Measurements from ENCODE around the gene CCDC50. TPM values are rescaled to one million over a fixed set of nuclear protein-coding genes. Genes with fewer than 3 reads are reported as not detected.

The CCDC50 gene
- total RNA-seq, 1 experiment from 2014 or later, result 80.9 TPM

DNA sequence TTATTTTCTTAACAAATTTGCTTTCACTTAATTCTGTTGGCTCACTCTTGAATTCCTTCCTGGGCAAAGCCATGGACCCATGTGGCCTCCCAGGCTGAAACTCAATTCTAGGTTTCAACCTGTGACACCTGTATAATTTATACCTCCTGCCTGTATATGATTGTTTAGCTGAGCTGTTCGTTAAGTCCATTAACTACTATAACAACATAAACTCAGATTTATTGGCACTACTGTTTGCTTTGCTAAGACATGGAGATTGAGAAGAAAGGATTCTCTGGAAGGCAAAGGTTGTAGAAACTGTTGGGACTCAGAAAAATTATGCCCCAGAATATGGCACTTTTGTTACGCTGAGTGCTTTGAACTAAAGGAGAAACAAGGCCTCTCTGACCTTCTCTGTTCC is 26.7 kb upstream of the CCDC50 start:
- Histone ChIP-seq H3K27me3 (ENCODE audit: low read length) (no peaks in the 10 kb centered on the region), H3F3A (ENCODE audit: low read length, unreplicated experiment) (no peaks in the 10 kb centered on the region), H3K4me1 (ENCODE audit: insufficient read depth, low read length) (no peaks in the 10 kb centered on the region), H3K79me2 (ENCODE audit: low read length) (no peaks in the 10 kb centered on the region), H3K9me2 (replicated peaks; ENCODE audit: low read length) (no peaks in the 10 kb centered on the region), H4K20me1 (ENCODE audit: low read length) (no peaks in the 10 kb centered on the region), H3K4me3 (ENCODE audit: low read length) (no peak overlapping the region), H3K9ac (ENCODE audit: low read length) (no peak overlapping the region), H2AFZ (ENCODE audit: low read length) (no peak overlapping the region), H3K4me2 (ENCODE audit: low read length) (no peak overlapping the region), H3K27ac (ENCODE audit: low read length) (no peak overlapping the region), H3K36me3 (ENCODE audit: low read depth, low read length) (no peaks in the 10 kb centered on the region), H3K9me3 (ENCODE audit: low read length) (no peaks in the 10 kb centered on the region)
- ChIA-PET CTCF (no interaction called here), POLR2A (ENCODE audit: unreplicated experiment) (no interaction called here)
- ATAC-seq (no peak; the same call in 1 of the 2 replicates), DNase-seq (no peak)
- BruUV-seq (replicated peaks), result no TSS peak
- intact Hi-C loops (cut with micrococcal nuclease), result no loop called here
- no peak for TF ChIP-seq EZH2 (IDR thresholded peaks at IDR 0.05; ENCODE audit: low read length, unreplicated experiment)
- no peak for TF ChIP-seq EZH2phosphoT487 (IDR thresholded peaks at IDR 0.05; ENCODE audit: borderline replicate concordance, low read length)
- TF ChIP-seq, protein P1, sequence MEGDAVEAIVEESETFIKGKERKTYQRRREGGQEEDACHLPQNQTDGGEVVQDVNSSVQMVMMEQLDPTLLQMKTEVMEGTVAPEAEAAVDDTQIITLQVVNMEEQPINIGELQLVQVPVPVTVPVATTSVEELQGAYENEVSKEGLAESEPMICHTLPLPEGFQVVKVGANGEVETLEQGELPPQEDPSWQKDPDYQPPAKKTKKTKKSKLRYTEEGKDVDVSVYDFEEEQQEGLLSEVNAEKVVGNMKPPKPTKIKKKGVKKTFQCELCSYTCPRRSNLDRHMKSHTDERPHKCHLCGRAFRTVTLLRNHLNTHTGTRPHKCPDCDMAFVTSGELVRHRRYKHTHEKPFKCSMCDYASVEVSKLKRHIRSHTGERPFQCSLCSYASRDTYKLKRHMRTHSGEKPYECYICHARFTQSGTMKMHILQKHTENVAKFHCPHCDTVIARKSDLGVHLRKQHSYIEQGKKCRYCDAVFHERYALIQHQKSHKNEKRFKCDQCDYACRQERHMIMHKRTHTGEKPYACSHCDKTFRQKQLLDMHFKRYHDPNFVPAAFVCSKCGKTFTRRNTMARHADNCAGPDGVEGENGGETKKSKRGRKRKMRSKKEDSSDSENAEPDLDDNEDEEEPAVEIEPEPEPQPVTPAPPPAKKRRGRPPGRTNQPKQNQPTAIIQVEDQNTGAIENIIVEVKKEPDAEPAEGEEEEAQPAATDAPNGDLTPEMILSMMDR (conservative IDR thresholded peaks at IDR 0.05; ENCODE audit: low read depth, low read length), result no peak

DNA sequence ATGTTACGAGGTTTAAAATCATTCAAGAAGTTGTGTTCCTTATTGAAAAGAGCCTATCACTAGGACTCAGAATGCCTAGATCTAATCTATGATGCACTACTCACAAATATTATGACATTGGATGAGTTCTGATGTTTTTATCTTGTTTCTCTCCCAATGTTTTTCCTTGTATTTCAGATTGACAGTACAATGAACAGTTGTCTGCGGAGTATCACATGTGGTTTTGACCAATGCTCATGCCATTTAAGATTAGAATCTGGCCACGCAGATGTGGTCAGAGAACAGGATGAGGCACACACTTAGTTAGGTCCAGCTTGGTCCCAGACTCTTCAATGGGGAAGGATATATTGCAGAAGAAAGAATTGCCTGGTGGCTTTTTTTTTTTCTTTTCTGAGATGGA is 25.6 kb upstream of the CCDC50 start:
- intact Hi-C loops (cut with micrococcal nuclease), result no loop called here
- no peak for TF ChIP-seq EZH2 (IDR thresholded peaks at IDR 0.05; ENCODE audit: low read length, unreplicated experiment)
- TF ChIP-seq EZH2phosphoT487 (IDR thresholded peaks at IDR 0.05; ENCODE audit: borderline replicate concordance, low read length), result no peak
- TF ChIP-seq, protein P1 (conservative IDR thresholded peaks at IDR 0.05; ENCODE audit: low read depth, low read length), result no peak
- ATAC-seq (no peak), DNase-seq (no peak)
- CTCF ChIA-PET, result no interaction called here
- no peak overlapping the region for H2AFZ ChIP-seq (ENCODE audit: low read length)
- no peaks in the 10 kb centered on the region for H3K36me3 ChIP-seq (ENCODE audit: low read depth, low read length)
- no peaks in the 10 kb centered on the region for H3K79me2 ChIP-seq (ENCODE audit: low read length)
- H3K9me3 ChIP-seq (ENCODE audit: low read length), result no peaks in the 10 kb centered on the region
- no peaks in the 10 kb centered on the region for H3F3A ChIP-seq (ENCODE audit: low read length, unreplicated experiment)
- H3K27ac ChIP-seq (ENCODE audit: low read length), result no peak overlapping the region
- no peaks in the 10 kb centered on the region for H3K4me1 ChIP-seq (ENCODE audit: insufficient read depth, low read length)
- no peak overlapping the region for H3K4me2 ChIP-seq (ENCODE audit: low read length)
- no peak overlapping the region for H3K9ac ChIP-seq (ENCODE audit: low read length)
- no TSS peak for BruUV-seq (replicated peaks)
- no peak overlapping the region for H3K4me3 ChIP-seq (ENCODE audit: low read length)
- H3K9me2 ChIP-seq (replicated peaks; ENCODE audit: low read length), result no peaks in the 10 kb centered on the region
- POLR2A ChIA-PET (ENCODE audit: unreplicated experiment), result no interaction called here
- H3K27me3 ChIP-seq (ENCODE audit: low read length), result no peaks in the 10 kb centered on the region
- H4K20me1 ChIP-seq (ENCODE audit: low read length), result no peaks in the 10 kb centered on the region

DNA sequence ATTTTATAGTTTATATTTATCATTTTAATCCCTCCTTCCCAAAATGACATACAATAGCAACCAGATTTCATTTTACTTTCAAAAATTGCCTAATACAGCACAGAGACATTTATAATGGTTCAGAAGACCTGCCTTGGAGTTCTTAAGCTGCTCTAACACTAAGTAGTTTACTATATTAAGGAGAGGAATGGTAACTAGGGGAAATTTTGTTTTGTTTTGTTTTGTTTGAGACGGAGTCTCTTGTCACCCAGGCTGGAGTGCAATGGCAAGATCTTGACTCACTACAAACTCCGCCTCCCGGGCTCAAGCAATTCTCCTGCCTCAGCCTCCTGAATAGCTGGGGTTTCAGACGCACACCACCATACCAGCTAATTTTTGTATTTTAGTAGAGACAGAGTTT is 22.8 kb upstream of the CCDC50 start:
- no peak for DNase-seq
- intact Hi-C loops (cut with micrococcal nuclease), result no loop called here

More for the DNA sequence above, 22.8 kb upstream of the CCDC50 start:
- no peaks in the 10 kb centered on the region for H3K27me3 ChIP-seq (ENCODE audit: low read length)
- ATAC-seq, result no peak
- ChIA-PET POLR2A (ENCODE audit: unreplicated experiment) (no interaction called here), CTCF (no interaction called here)
- H2AFZ ChIP-seq (ENCODE audit: low read length), result no peak overlapping the region
- no peak overlapping the region for H3K27ac ChIP-seq (ENCODE audit: low read length)
- no peak overlapping the region for H3K4me3 ChIP-seq (ENCODE audit: low read length)
- H3K9ac ChIP-seq (ENCODE audit: low read length), result no peak overlapping the region
- no peaks in the 10 kb centered on the region for H3F3A ChIP-seq (ENCODE audit: low read length, unreplicated experiment)
- no peaks in the 10 kb centered on the region for H3K36me3 ChIP-seq (ENCODE audit: low read depth, low read length)
- no peaks in the 10 kb centered on the region for H4K20me1 ChIP-seq (ENCODE audit: low read length)
- no peaks in the 10 kb centered on the region for H3K79me2 ChIP-seq (ENCODE audit: low read length)
- H3K4me2 ChIP-seq (ENCODE audit: low read length), result no peak overlapping the region
- no peaks in the 10 kb centered on the region for H3K9me3 ChIP-seq (ENCODE audit: low read length)
- TF ChIP-seq EZH2 (IDR thresholded peaks at IDR 0.05; ENCODE audit: low read length, unreplicated experiment) (no peak), EZH2phosphoT487 (IDR thresholded peaks at IDR 0.05; ENCODE audit: borderline replicate concordance, low read length) (no peak)
- TF ChIP-seq, protein P1 (conservative IDR thresholded peaks at IDR 0.05; ENCODE audit: low read depth, low read length), result no peak
- H3K9me2 ChIP-seq (replicated peaks; ENCODE audit: low read length), result no peaks in the 10 kb centered on the region
- H3K4me1 ChIP-seq (ENCODE audit: insufficient read depth, low read length), result no peaks in the 10 kb centered on the region
- no TSS peak for BruUV-seq (replicated peaks)
